Measurements from ENCODE around the gene SPINK8.

The SPINK8 gene

DNA sequence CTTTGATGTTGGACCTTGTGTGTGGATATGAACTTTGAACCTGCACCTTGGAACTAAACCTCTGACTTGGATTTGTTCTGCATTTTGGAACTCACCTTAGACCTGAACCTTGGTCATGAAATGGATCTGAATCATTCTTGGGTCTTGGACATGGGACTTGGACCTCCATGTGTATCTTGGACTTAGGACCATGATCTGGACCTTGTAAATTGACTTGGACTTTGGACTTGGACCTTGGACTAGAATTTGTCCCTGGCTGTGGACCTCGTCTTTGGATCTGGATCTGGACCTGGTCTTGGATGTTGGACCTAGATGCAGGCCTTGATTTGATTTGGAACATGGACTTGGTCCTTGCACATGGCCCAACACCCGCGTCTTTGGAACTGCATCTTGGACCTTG is 47.2 kb downstream of the SPINK8 start:
- TF ChIP-seq ARNT (IDR thresholded peaks at IDR 0.05) = no peak
- TF ChIP-seq FOXA1 (IDR thresholded peaks at IDR 0.05) = no peak
- ChIA-PET POLR2A (no interaction called here), CTCF (no interaction called here)

GRCh38 chr3:48285675-48286074 is 47.8 kb downstream of the SPINK8 start:
- TF ChIP-seq TARDBP (IDR thresholded peaks at IDR 0.05) (no peak), ARNT (IDR thresholded peaks at IDR 0.05) (no peak), ELF4 (IDR thresholded peaks at IDR 0.05) (no peak), CTBP1 (IDR thresholded peaks at IDR 0.05; ENCODE audit: borderline replicate concordance) (no peak), SUZ12 (IDR thresholded peaks at IDR 0.05) (no peak), BHLHE40 (IDR thresholded peaks at IDR 0.05; ENCODE audit: borderline replicate concordance) (no peak), ZNF384 (IDR thresholded peaks at IDR 0.05) (no peak), FOXM1 (IDR thresholded peaks at IDR 0.05; ENCODE audit: borderline replicate concordance) (no peak), LEF1 (IDR thresholded peaks at IDR 0.05; ENCODE audit: borderline replicate concordance) (no peak), L3MBTL2 (conservative IDR thresholded peaks at IDR 0.05) (no peak), SP1 (IDR thresholded peaks at IDR 0.05) (no peak), HDGF (IDR thresholded peaks at IDR 0.05; ENCODE audit: borderline replicate concordance) (no peak), FOXA1 (IDR thresholded peaks at IDR 0.05) (no peak), NFRKB (IDR thresholded peaks at IDR 0.05) (no peak), FOXK2 (IDR thresholded peaks at IDR 0.05) (no peak)
- TF ChIP-seq, protein P1, sequence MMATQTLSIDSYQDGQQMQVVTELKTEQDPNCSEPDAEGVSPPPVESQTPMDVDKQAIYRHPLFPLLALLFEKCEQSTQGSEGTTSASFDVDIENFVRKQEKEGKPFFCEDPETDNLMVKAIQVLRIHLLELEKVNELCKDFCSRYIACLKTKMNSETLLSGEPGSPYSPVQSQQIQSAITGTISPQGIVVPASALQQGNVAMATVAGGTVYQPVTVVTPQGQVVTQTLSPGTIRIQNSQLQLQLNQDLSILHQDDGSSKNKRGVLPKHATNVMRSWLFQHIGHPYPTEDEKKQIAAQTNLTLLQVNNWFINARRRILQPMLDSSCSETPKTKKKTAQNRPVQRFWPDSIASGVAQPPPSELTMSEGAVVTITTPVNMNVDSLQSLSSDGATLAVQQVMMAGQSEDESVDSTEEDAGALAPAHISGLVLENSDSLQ (IDR thresholded peaks at IDR 0.05) = no peak
- POLR2A ChIA-PET = no interaction called here
- CTCF ChIA-PET = no interaction called here
- no peak for DNase-seq (ENCODE audit: extremely low spot score)

More for the DNA sequence above, 47.2 kb downstream of the SPINK8 start:
- no peak for DNase-seq (ENCODE audit: extremely low spot score)

GRCh38 chr3:48285132-48285531 is 48.3 kb downstream of the SPINK8 start:
- no peak for TF ChIP-seq NFRKB (IDR thresholded peaks at IDR 0.05)
- TF ChIP-seq LEF1 (IDR thresholded peaks at IDR 0.05; ENCODE audit: borderline replicate concordance) = no peak
- TF ChIP-seq, protein P1 (IDR thresholded peaks at IDR 0.05) = no peak
- TF ChIP-seq HDGF (IDR thresholded peaks at IDR 0.05; ENCODE audit: borderline replicate concordance) = no peak
- ChIA-PET POLR2A (interaction anchor here (1.0 kb wide), 1 partner anchor 97 kb away, joined by 3 read pairs; the partner anchor contains the start of gene CDC25A), CTCF (interaction anchor here (0.5 to 1.1 kb wide), 2 partner anchors 50 to 151 kb away, joined by 4 to 7 read pairs; no protein-coding TSS in a partner anchor)
- DNase-seq (ENCODE audit: extremely low spot score) = no peak

DNA sequence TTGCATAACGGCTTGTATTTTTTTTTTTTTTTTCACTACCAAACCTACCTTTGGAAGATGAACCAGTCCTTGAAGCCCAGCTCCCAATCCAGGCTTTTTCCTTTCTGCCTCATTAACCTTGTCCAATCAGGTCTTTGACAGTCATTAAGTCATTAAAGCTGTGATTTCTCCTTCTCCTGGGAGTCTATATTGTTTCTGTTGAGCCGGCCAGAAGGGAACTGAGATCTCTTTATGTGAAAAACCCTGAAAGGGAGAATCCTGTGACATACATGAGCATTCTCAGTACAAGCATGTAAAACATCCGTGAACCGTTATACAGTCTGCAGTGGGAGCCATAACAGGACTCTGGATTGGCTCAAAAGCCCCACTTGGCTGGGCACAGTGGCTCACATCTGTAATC is 52.6 kb downstream of the SPINK8 start:
- no peak for DNase-seq (ENCODE audit: extremely low spot score)
- TF ChIP-seq FOXA1 (IDR thresholded peaks at IDR 0.05) (no peak), HDGF (IDR thresholded peaks at IDR 0.05; ENCODE audit: borderline replicate concordance) (no peak), CTBP1 (IDR thresholded peaks at IDR 0.05; ENCODE audit: borderline replicate concordance) (no peak), SUZ12 (IDR thresholded peaks at IDR 0.05) (no peak), L3MBTL2 (conservative IDR thresholded peaks at IDR 0.05) (no peak)
- POLR2A ChIA-PET = no interaction called here
- CTCF ChIA-PET = interaction anchor here (3.3 kb wide), 1 partner anchor 155 kb away, joined by 11 read pairs; no protein-coding TSS in a partner anchor

DNA sequence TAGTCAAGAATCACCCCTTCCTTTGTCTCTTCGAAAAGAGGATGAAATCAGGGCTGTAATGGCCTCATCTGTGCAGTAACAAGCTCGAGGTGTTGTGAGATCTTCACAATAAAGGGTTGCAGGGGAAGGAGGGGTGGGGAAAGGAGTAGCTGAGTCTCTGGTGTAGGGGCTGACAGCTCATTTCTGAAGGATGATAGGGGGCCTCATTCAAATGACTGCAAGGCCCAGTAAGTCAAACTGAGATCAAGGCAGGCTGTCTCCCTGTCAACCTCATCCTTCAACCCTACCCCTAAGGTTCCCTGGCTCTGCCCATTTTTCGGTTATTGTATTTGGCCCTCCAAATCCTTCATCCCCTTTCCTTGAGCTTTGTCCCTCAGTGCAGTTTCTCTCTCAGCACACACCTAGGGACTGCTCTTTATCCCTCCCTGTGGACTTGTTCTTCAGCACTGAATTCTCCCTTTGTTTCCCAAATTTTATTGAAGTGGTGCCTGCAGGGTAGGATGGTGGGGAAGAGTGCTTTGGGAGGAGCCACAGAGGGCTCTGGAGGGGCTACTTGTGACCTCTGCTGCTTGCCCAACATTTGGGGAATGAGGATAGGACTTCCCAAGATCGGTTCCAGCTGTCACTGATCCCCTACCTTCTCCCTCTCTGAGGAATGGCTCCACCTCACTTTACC is 54.4 kb downstream of the SPINK8 start:
- no peak for DNase-seq (ENCODE audit: extremely low spot score)
- CTCF ChIA-PET = interaction anchor here (0.6 to 0.9 kb wide), 2 partner anchors 104 to 157 kb away, joined by 3 to 4 read pairs; no protein-coding TSS in a partner anchor
- TF ChIP-seq SUZ12 (IDR thresholded peaks at IDR 0.05) (no peak), L3MBTL2 (conservative IDR thresholded peaks at IDR 0.05) (no peak), ELF4 (IDR thresholded peaks at IDR 0.05) (no peak)
- POLR2A ChIA-PET = no interaction called here

- TF ChIP-seq L3MBTL2 (conservative IDR thresholded peaks at IDR 0.05) = no peak
- no peak for TF ChIP-seq CTBP1 (IDR thresholded peaks at IDR 0.05; ENCODE audit: borderline replicate concordance)
- no peak for TF ChIP-seq TARDBP (IDR thresholded peaks at IDR 0.05)
- TF ChIP-seq FOXK2 (IDR thresholded peaks at IDR 0.05) = no peak
- TF ChIP-seq FOXM1 (IDR thresholded peaks at IDR 0.05; ENCODE audit: borderline replicate concordance) = no peak
- TF ChIP-seq FOXA1 (IDR thresholded peaks at IDR 0.05) = no peak
- TF ChIP-seq SUZ12 (IDR thresholded peaks at IDR 0.05) = no peak
- TF ChIP-seq ARNT (IDR thresholded peaks at IDR 0.05) = no peak
- DNase-seq (ENCODE audit: extremely low spot score) = no peak
- POLR2A ChIA-PET = interaction anchor here (0.9 to 1.0 kb wide), 2 partner anchors 36 to 89 kb away, joined by 3 to 4 read pairs; partner anchors contain the start of genes CDC25A and ZNF589
- CTCF ChIA-PET = interaction anchor here (0.6 to 1.7 kb wide), 4 partner anchors 73 to 159 kb away, joined by 3 to 12 read pairs (median 4); no protein-coding TSS in a partner anchor
Observed at GRCh38 chr3:48276911-48277641, 56.4 kb downstream of the SPINK8 start.

All from HEK293T (cell line).